DOHH2 (cell line): ENCODE measurements around the gene PLXNB1.

Experiments used
- EZH2phosphoT487 ChIP-seq: fragments of 200-600 bp; sonication (generic); IDR thresholded peaks from 2 replicates; pipeline ENCODE4 v1.6.1; 2017; ENCODE audit warnings: borderline replicate concordance, mild to moderate bottlenecking, antibody characterized with exemption, low read length, moderate library complexity, mixed read lengths
- TF ChIP-seq, protein P1 (sequence below): fragments of 200-600 bp; sonication (generic); IDR thresholded peaks from one replicate; pipeline ENCODE4 v1.5.1; 2014; ENCODE audit warnings: antibody characterized with exemption, mild to moderate bottlenecking, low read depth, low read length; ENCODE audit not compliant: poor library complexity, severe bottlenecking

DNA sequence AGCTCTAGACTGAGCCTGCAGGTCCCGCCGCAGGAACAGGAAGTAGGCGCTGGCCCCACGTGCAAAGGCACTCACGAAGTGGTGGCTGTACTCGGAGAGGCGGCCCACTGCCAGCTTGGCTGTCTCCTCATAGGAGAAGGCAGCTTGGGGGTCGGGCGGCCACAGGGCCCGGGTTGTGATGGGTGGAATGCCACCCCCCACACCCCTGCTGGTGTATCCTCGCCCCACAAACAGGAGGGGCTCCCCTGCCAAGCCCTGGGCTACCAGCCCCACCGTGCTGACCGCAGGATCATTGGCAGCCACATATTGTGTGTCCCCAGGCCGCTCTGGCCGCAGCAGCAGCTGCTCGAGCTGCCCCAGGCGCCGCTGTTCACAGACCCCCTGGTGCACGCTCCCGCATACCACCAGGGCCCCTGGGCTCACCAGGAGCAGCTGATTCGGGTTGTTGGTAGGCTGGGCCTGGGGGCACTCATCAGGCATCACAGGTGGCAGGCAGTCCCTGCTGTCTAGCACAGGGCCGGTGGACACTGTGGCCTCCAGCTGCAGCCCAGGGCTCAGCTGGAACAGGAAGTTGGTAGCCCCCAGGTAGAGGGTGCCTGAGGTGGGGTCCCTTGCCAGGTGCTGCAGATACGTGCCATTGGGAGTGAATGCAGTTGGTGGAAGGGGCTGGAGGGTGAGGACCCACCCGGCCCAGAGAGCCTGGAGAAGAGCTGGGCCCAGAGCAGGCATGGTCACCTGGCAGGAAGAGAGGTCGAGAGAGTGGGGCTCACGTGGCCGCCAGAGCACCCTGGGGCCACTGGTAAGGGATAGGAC is 5.8 kb downstream of the PLXNB1 start:
- TF ChIP-seq, protein P1, sequence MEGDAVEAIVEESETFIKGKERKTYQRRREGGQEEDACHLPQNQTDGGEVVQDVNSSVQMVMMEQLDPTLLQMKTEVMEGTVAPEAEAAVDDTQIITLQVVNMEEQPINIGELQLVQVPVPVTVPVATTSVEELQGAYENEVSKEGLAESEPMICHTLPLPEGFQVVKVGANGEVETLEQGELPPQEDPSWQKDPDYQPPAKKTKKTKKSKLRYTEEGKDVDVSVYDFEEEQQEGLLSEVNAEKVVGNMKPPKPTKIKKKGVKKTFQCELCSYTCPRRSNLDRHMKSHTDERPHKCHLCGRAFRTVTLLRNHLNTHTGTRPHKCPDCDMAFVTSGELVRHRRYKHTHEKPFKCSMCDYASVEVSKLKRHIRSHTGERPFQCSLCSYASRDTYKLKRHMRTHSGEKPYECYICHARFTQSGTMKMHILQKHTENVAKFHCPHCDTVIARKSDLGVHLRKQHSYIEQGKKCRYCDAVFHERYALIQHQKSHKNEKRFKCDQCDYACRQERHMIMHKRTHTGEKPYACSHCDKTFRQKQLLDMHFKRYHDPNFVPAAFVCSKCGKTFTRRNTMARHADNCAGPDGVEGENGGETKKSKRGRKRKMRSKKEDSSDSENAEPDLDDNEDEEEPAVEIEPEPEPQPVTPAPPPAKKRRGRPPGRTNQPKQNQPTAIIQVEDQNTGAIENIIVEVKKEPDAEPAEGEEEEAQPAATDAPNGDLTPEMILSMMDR: no peak
- TF ChIP-seq EZH2phosphoT487: no peak
